ENCODE measurements around the gene MYO10. TPM values are rescaled to one million over a fixed set of nuclear protein-coding genes. Genes with fewer than 3 reads are reported as not detected.

Gene MYO10
- total RNA-seq, 1 donor from 2014 or later = 20.0 TPM

- no peak overlapping the region for H3K4me3 ChIP-seq
- TF ChIP-seq, protein P1, sequence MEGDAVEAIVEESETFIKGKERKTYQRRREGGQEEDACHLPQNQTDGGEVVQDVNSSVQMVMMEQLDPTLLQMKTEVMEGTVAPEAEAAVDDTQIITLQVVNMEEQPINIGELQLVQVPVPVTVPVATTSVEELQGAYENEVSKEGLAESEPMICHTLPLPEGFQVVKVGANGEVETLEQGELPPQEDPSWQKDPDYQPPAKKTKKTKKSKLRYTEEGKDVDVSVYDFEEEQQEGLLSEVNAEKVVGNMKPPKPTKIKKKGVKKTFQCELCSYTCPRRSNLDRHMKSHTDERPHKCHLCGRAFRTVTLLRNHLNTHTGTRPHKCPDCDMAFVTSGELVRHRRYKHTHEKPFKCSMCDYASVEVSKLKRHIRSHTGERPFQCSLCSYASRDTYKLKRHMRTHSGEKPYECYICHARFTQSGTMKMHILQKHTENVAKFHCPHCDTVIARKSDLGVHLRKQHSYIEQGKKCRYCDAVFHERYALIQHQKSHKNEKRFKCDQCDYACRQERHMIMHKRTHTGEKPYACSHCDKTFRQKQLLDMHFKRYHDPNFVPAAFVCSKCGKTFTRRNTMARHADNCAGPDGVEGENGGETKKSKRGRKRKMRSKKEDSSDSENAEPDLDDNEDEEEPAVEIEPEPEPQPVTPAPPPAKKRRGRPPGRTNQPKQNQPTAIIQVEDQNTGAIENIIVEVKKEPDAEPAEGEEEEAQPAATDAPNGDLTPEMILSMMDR (IDR thresholded peaks at IDR 0.05) = no peak
- no peak overlapping the region for H3K27ac ChIP-seq
- H3K4me1 ChIP-seq = no peaks in the 10 kb centered on the region
- H3K9me3 ChIP-seq = no peaks in the 10 kb centered on the region
- intact Hi-C loops (cut with DNase I) = no loop called here
- no peaks in the 10 kb centered on the region for H3K27me3 ChIP-seq
- H3K36me3 ChIP-seq = no peaks in the 10 kb centered on the region
- DNase-seq (ENCODE audit: low spot score in 2 of 2) = no peak
Observed at GRCh38 chr5:16918891-16919671, 17.0 kb downstream of the MYO10 start.

DNA sequence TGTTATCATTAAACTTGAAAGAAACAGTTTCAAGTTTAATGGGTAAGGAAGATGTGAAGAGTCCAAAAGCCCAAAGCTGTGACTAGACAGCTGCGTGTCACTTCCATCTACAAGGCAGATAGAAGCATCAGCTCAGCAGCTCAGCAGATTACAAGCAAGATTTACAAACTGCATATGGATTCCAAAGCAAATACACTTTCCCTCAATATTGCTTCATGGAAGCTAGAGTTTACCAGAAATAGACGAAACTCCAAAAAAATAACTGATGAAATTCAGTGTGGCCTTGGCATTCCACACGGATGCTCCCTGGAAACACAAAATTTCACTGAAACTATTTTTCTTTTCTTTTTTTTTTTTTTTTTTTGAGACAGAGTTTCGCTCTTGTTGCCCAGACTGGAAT is 17.9 kb downstream of the MYO10 start:
- Histone ChIP-seq H3K27me3 (no peaks in the 10 kb centered on the region), H3K4me3 (no peak overlapping the region), H3K4me1 (no peaks in the 10 kb centered on the region), H3K36me3 (no peaks in the 10 kb centered on the region), H3K27ac (no peak overlapping the region), H3K9me3 (no peaks in the 10 kb centered on the region)
- DNase-seq (ENCODE audit: low spot score in 2 of 2) = no peak
- intact Hi-C loops (cut with DNase I) = no loop called here
- TF ChIP-seq, protein P1 (IDR thresholded peaks at IDR 0.05) = no peak

- H3K9me3 ChIP-seq = no peaks in the 10 kb centered on the region
- no peaks in the 10 kb centered on the region for H3K36me3 ChIP-seq
- TF ChIP-seq, protein P1 (IDR thresholded peaks at IDR 0.05) = no peak
- intact Hi-C loops (cut with DNase I) = no loop called here
- H3K4me1 ChIP-seq = no peaks in the 10 kb centered on the region
- H3K27ac ChIP-seq = no peak overlapping the region
- no peak for DNase-seq (ENCODE audit: low spot score in 2 of 2)
- no peak overlapping the region for H3K4me3 ChIP-seq
- H3K27me3 ChIP-seq = no peaks in the 10 kb centered on the region
Observed at GRCh38 chr5:16916262-16916878, 19.7 kb downstream of the MYO10 start.

DNA sequence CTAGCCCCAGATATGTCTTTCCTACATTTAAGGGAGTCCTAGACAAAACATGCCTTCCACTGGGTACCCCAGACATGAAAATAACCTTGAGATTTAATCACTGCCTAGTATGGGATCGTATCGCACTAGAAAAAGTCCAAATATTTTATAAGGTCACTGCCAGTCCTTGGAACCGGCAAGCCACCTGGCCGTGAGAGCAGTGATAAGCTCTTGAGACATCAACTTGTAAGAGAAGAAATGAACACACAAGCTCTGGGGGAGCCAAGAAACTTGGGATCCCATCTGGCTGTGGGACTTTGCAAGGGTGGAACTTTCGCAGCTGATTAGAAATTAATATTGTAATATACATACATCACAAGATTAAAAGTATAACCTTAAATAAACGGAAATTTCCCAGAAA is 21.5 kb downstream of the MYO10 start:
- no peak overlapping the region for H3K27ac ChIP-seq
- H3K27me3 ChIP-seq = no peaks in the 10 kb centered on the region
- H3K36me3 ChIP-seq = no peaks in the 10 kb centered on the region
- H3K9me3 ChIP-seq = no peaks in the 10 kb centered on the region
- H3K4me1 ChIP-seq = no peaks in the 10 kb centered on the region
- intact Hi-C loops (cut with DNase I) = no loop called here
- H3K4me3 ChIP-seq = no peak overlapping the region
- TF ChIP-seq, protein P1 (IDR thresholded peaks at IDR 0.05) = no peak
- DNase-seq (ENCODE audit: low spot score in 2 of 2) = no peak

DNA sequence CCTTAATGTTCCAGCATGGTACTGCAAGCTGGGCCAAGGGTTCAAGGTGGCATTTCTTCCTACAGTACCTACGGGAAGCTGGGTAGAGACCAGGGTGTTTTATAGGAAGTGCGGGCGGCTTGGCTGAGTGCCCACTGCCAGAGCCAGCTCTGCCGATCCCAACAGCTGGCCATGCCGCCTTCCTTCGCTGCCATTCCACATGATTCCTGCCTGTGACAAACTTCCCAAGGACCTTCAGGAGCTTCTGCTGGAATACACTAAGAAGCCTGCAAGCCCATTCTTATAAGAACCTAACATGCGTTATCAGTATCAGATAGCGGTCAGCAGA is 22.0 kb downstream of the MYO10 start:
- DNase-seq (ENCODE audit: low spot score in 2 of 2) = no peak
- no peaks in the 10 kb centered on the region for H3K4me1 ChIP-seq
- intact Hi-C loops (cut with DNase I) = no loop called here
- no peaks in the 10 kb centered on the region for H3K36me3 ChIP-seq
- no peaks in the 10 kb centered on the region for H3K9me3 ChIP-seq
- no peak overlapping the region for H3K4me3 ChIP-seq
- no peaks in the 10 kb centered on the region for H3K27me3 ChIP-seq
- H3K27ac ChIP-seq = no peak overlapping the region
- TF ChIP-seq, protein P1 (IDR thresholded peaks at IDR 0.05) = no peak
